SIG-M5 treated with dmso at 0.1 percent for 504 hours (cell line): ENCODE measurements around the gene DGKQ.

Experiments
- DNase-seq: peaks from one replicate; lab custom pipeline; 2025; ENCODE audit not compliant: unreplicated experiment; lab: John Stamatoyannopoulos, UW

Gene DGKQ

DNA sequence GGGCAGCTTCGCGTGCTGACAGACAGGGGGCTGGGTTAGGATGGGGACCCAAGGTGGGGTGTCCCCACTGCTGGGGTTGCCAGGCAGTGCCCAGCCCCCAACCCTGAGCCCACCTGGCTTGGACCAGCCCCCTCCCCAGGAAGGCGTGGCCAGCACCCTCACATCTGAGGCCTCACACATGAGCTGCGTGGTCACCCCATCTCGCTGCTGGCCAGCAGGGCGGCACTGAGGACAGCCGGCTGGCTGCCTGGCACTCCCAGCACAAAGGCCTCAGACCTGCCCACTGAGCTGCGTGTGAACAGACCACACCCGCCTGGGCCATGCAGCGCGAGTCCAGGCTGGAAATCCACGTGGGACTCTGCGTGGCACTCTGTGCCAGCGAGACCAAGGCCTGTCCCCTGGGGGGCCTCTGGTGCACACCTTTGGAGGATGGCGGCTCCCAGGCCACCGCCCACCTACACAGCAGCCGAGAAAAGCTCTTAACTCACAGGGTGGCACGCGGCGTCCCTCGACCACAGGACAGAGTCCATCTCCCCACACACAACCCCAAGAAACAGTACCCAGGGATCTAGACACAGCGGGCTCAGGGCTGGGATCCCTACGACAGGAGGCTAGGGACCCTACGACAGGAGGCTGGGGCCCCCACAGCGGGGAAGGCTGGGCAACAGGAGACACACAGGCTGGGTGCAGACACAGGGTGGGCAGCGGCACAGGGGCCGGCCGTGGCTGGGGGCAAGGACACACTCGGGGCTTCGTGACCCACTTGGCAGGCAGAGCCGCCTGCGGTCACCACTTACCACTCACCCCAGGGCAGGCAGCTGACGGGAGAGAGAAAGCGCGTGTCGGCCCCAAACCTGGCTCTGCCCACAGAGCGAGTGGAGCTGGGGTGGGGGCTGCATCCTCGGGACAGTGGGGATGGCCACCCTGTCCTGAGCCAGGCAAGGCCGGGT is 9.8 kb downstream of the DGKQ start:
- DNase-seq, result no peak

DNA sequence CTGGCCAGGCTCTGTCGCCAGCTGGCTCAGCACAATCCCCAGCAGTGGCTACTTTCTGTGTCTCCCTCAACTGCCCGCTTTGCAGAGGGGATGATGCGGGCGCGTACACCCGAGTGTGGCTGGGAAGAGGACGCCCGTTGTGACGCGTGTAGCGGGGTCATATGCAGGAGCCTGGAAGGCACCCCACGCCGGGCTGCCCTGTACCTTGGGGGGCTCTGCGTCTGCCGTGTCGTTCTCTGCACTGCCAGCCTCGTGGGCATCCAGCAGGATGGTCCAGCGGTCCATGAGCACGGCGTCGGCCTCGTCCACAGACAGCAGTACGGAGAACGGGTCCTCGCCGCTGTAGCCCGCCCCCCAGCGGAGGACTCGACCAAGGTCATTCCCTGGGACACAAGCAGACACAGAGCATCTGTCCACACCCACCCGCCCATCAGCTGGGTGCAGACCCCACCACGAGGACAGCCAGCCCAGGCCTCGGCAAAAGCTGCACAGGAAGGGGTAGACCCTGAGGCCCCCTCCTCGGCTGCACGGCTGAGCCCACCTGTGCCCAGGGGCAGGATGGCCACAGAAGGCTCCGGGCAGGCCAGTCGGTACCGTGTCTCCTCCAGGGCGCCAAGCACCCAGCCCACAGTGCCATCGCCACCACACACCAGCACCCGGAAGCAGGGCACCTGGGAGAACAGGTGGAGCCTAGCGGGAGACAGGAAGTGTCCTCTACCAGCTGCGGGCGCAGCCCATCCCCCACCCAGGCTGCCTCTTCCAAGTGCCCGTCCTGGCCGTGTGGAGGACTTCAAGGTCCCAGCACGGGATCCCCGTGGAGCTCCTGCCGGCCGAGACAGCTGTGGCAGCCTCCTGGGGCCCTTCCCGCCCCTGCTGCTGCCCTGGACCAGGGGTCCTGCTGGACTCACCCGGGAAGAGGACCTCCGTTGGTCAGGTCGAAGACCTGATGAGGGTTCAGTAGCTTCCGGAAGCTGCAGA is 10.8 kb downstream of the DGKQ start:
- DNase-seq, result no peak

GRCh38 chr4:961351-962230 is 11.8 kb downstream of the DGKQ start:
- DNase-seq, result no peak

DNA sequence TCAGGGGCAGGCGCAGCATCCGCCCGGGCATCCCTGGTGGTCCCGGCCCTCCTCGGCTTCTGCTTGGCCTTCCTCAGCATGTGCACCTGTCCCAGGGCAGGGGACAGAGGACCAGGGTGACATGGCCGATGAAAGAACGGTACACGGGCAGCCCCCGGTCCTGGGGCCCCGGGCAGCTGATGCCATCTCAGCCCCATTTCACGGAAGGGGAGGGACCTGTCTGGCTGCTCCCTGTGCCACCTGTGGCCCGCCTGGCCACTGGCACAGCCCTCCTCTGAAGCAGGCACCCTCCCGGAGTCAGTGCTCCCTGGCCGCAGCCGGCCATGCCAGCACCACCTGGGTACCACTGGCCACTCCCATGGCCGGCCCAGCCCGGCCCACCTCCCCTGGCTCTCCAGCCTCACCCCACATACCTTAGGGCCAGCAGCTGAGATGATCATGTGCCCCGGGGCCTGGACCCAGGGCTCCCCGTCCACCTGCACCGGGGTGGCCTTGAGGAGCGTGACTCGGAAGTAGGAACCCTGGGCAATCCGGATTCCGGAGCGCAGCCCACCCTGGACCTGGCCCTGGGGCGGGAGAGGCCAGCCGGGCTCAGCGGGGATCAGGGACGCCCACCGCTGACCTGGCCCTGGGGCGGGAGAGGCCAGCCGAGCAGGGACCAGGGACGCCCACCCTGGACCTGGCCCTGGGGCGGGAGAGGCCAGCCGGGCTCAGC is 12.6 kb downstream of the DGKQ start:
- no peak for DNase-seq

DNA sequence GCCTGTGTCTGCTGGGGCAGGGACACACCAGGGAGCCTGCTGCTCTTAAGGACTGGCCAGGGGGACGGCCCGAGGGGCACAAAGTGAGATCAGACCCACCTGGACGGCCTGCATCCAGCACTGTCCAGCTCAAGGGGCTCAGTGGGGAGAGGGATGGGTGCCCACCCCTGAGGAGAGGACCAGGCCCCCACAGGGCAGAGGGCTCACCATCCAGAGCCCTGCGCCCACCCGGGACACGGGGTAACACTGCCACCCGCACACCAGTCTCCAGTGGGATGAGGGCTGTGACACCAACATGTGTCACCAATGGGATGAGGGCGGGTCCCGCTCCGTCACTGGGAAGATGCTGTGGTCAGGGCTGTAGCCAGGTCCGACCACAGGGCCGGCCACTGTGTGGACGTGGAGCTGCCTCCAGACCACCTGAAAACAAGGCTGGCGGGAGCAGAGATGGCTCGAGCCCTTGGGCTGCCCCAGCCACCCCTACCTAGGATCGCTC is 13.2 kb downstream of the DGKQ start:
- DNase-seq, result no peak

DNA sequence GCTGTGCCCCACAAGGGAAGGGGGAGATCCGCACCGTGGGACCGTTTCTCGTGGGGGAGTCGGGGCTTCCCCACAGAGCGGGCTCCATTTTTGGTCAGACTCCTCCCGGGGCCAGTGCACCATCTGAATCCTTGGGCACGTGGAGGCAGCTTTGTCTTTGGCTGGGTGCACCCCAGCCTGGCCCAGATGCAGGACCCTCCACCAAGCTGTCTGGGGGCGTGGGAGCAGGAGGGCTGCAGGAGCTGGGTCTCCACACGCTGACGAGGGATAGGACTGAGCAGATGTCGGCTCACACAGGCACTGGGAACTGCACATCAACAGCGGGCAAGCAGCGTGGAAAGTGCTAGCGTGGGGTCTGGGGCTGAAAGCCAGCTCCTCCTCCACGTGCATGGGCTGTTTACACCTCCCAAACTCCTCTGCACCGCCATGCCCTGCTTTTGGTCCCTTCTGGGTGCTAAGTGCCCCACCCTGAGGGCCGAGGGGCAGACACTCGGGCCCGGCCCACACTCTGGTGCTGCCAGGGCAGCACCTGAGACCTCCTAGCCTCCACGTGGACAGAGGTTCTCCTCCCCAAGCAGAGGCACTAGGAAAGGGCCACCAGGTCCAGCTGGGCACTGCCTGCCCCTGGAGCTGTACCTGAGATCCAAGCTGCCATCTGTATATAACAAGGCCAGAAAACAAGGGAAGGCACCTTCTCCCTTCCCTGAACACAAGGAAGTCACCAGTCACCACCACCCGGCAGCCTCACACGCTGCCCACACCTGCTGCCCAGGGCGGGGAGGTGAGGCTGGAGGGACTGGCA is 13.8 kb downstream of the DGKQ start:
- no peak for DNase-seq

DNA sequence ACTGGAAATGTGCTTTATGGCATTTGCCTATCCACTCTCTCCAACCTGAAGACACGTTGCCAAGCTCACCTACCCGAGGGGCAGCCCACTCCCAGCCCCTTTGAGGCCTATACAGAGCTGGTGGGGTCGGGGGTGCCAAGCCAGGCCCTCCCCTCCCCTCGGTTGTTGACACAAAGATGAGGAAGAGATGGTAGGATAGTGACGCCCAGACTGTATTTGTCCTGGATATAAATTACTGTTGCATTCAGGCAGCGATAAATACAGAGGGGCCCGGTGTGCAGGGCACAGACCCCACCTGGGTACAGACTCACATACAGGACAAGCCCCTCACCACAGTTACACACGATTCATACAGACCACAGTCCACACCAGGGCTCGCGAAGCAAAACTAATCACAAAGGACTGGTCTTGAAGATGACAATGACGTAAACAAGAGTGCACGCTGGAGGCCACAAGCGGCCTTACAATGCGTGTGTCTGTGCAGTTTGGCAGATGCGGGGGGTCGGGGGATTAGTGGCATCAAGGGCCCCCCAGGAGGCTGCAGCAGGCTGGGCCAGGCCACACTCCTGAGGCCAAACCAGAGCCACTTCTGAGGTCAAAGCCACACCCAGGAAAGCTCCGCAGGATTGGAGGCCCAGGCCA is 14.6 kb downstream of the DGKQ start:
- no peak for DNase-seq

DNA sequence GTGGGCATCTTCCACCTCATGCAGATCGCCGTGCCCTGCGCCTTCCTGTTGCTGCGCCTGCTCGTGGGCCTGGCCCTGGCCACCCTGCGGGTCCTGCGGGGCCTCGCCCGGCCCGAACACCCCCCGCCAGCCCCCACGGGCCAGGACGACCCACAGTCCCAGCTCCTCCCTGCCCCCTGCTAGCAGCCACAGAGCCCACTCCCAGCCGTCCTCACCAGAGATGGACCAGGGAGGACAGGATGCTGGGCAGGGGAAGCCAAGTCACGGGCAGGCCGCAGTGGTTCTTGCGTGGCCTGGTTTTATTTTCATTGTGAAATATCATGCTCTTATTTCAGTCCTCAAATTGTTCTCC is 15.1 kb downstream of the DGKQ start:
- DNase-seq, result no peak

DNA sequence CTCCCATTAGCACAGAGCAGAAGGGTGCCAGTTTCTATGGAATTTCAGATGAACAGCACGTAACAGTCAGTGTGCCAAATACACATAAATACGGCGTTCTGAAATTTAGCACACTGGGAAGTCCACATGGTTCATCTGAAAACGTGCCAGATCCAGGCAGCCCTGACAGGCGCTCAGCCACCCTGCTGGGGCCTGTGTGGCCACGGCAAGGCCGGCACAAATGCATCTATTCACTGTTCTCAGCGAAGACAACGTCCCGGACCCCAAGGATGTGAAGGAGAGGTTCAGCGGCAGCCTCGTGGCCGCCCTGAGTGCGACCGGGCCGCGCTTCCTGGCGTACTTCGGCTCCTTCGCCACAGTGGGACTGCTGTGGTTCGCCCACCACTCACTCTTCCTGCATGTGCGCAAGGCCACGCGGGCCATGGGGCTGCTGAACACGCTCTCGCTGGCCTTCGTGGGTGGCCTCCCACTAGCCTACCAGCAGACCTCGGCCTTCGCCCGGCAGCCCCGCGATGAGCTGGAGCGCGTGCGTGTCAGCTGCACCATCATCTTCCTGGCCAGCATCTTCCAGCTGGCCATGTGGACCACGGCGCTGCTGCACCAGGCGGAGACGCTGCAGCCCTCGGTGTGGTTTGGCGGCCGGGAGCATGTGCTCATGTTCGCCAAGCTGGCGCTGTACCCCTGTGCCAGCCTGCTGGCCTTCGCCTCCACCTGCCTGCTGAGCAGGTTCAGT is 15.6 kb downstream of the DGKQ start:
- DNase-seq, result no peak

DNA sequence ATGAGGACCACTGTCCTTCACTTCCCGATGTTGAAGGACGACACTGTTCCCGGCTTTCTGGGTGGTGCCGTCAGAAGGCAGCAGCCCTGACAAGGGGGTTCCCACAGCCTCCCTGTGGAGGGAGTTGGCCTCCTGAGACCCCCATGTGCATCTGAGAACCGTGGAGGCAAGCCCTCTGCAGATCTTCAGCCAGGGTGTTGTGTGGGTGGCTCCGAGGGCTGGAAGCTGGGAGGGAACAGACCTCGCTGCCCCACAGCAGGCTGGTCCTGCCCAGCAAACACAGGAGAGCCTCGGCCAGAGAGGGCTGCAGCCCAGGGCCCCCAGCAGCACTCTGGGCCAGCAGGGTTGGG is 16.2 kb downstream of the DGKQ start:
- no peak for DNase-seq

- no peak for DNase-seq
Measured at GRCh38 chr4:956531-957230, 16.7 kb downstream of the DGKQ start.

DNA sequence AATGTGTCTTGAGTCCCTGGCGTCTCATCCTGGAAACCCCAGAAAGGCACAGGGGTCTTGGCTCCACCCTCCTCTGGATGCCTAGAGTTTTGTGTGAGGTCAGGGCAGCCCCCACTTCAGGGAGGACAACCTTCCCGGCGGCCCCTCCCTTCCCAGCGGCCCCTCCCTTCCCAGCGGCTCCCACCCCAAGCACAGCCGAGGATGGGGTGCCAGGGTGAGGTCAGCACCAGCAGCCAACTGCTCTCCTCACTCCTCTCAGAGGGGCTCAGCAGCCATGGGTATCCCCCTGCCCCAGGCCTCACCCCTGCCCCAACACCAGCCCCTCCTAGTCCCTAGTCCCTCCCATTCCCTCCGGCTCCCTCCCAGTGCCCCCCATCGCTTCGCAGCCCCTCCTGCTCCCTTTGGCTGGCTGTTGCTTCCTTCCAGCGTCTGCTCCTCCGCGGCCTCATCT is 17.4 kb downstream of the DGKQ start:
- no peak for DNase-seq

DNA sequence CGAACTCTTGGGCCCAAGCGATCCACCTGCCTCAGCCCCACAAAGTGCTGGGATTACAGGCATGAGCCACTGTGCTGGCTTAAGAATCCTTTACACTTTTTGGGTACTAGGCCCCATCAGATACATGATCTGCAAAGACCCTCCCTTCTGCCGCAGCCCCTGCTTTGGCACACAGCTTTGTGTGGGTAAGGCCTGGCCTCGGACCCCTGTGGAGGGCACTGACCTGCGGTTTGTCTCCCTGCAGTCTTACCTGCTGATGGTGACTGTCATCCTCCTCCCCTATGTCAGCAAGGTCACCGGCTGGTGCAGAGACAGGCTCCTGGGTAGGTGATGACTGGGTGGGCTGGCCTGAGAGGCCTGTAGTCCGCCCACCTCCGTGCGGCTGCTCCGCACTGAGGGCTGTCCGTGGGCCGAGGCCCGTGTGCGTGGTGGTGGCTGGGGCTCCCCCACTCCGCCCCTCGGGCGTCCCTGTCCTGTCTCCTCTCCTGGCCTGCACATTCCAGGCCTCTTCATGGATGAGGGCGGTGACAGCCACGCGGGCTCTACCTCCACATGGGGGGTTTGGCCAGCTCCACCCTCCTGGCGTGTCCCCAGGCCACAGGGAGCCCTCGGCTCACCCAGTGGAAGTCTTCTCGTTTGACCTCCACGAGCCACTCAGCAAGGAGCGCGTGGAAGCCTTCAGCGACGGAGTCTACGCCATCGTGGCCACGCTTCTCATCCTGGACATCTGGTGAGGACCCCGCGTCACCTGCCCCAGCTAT is 18.0 kb downstream of the DGKQ start:
- no peak for DNase-seq

GRCh38 chr4:954211-955020 is 19.0 kb downstream of the DGKQ start:
- no peak for DNase-seq

DNA sequence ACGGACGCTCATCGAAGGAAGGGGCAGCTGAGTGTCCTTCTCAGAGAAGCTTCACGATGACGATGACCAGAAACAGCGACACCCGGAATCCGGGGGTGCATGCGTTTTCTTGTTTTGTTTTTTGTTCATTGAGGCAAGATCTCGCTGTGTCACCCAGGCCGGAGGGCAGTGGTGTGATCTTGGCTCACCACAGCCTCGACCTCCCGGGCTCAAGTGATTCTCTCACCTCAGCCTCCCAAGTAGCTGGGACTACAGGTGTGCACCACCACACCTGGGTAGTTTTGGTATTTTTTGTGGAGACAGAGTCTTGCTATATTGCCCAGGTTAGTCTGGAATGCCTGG is 19.8 kb downstream of the DGKQ start:
- no peak for DNase-seq
